A549 treated with CpdA at 1 μM for 4 hours (cell line): Measurements from ENCODE around the gene CA9. TPM values are rescaled to one million over a fixed set of nuclear protein-coding genes. Genes with fewer than 3 reads are reported as not detected.

Experiments
- total RNA-seq: library from RNA; stranded (reverse); fragments of 200-300 nt; extraction: Qiagen RNA extraction; gene quantifications from 5 replicates; pipeline ENCODE4 v1.2.3, GENCODE V29; 2022; ENCODE audit warnings: low read depth

The CA9 gene
- 3.0 to 9.1 TPM (median 5.3 TPM) in 5 replicates for total RNA-seq

GRCh38 chr9:35673132-35674024 is at the start of gene CA9:
CA9 (plus strand) TSS chr9:35673928; CDS start chr9:35673960, 32 bp downstream.

GRCh38 chr9:35650341-35651158 is 23.2 kb upstream of the CA9 start, which contains the start of gene SIT1:
SIT1 (minus strand) TSS chr9:35650931; CDS start chr9:35650853, 78 bp downstream.

GRCh38 chr9:35657546-35658136 is 16.1 kb upstream of the CA9 start, which contains the start of gene RMRP:
RMRP (minus strand) TSS chr9:35658019.

GRCh38 chr9:35658137-35658967 is 15.4 kb upstream of the CA9 start, which contains the start of gene CCDC107:
CCDC107 (plus strand) TSS chr9:35658292; CDS start chr9:35658380, 88 bp downstream.

GRCh38 chr9:35664531-35665470 is 8.9 kb upstream of the CA9 start, which contains the start of gene ARHGEF39:
ARHGEF39 (minus strand) TSS chr9:35665195; CDS start chr9:35665169, 26 bp downstream.

GRCh38 chr9:35689542-35690293 is 16.0 kb downstream of the CA9 start, which contains the start of gene TPM2:
TPM2 (minus strand) TSS chr9:35689925; CDS start chr9:35689817, 108 bp downstream.

Other genes with a start within 250 kb of the CA9 start
- 19.9 to 25.4 TPM (median 22.4 TPM) in 5 replicates for gene RUSC2, start 183.8 kb upstream of the CA9 start, total RNA-seq
- 20.0 to 25.9 TPM (median 24.6 TPM) in 5 replicates for gene TESK1, start 68.7 kb upstream of the CA9 start, total RNA-seq
- gene CD72, start 55.5 kb upstream of the CA9 start, total RNA-seq, result 0.08 to 0.35 TPM (median 0.13 TPM) in 3 of 5 replicates, not detected in the others
- not detected in 5 replicates for gene SIT1, start 23.0 kb upstream of the CA9 start, total RNA-seq
- 3.1 to 22.0 TPM (median 11.8 TPM) in 4 of 5 replicates, not detected in the other for gene RMRP, start 15.9 kb upstream of the CA9 start, total RNA-seq
- gene CCDC107, start 15.6 kb upstream of the CA9 start, total RNA-seq, result 20.4 to 24.8 TPM (median 24.4 TPM) in 5 replicates
- 12.3 to 19.6 TPM (median 18.5 TPM) in 5 replicates for gene ARHGEF39, start 8.7 kb upstream of the CA9 start, total RNA-seq
- 578 to 668 TPM (median 633 TPM) in 5 replicates for gene TPM2, start 16.0 kb downstream of the CA9 start, total RNA-seq
- gene TLN1, start 58.3 kb downstream of the CA9 start, total RNA-seq, result 114 to 130 TPM (median 122 TPM) in 5 replicates
- gene CREB3, start 58.7 kb downstream of the CA9 start, total RNA-seq, result 58.5 to 66.0 TPM (median 58.9 TPM) in 5 replicates
- gene GBA2, start 75.3 kb downstream of the CA9 start, total RNA-seq, result 31.7 to 33.3 TPM (median 32.8 TPM) in 5 replicates
- gene RGP1, start 75.4 kb downstream of the CA9 start, total RNA-seq, result 13.0 to 17.0 TPM (median 16.0 TPM) in 5 replicates
- gene MSMP, start 80.3 kb downstream of the CA9 start, total RNA-seq, result 0.25 to 0.63 TPM in 2 of 5 replicates, not detected in the others
- 3.5 to 6.7 TPM (median 6.4 TPM) in 5 replicates for gene NPR2, start 117.7 kb downstream of the CA9 start, total RNA-seq
- 0.22 to 0.53 TPM (median 0.27 TPM) in 5 replicates for gene SPAG8, start 138.3 kb downstream of the CA9 start, total RNA-seq
- 60.1 to 101 TPM (median 97.5 TPM) in 5 replicates for gene HINT2, start 141.1 kb downstream of the CA9 start, total RNA-seq
- not detected in 5 replicates for gene FAM221B, start 154.8 kb downstream of the CA9 start, total RNA-seq
- gene TMEM8B, start 155.3 kb downstream of the CA9 start, total RNA-seq, result 2.4 to 3.3 TPM (median 2.8 TPM) in 5 replicates
- gene OR13J1, start 196.5 kb downstream of the CA9 start, total RNA-seq, result not detected in 5 replicates
- 0.11 to 0.14 TPM in 2 of 5 replicates, not detected in the others for gene HRCT1, start 232.3 kb downstream of the CA9 start, total RNA-seq
- not detected in 5 replicates for gene SPAAR, start 235.6 kb downstream of the CA9 start, total RNA-seq